Neural crest cell (in vitro differentiated cells): ENCODE results near the gene FAM227B. TPM values are rescaled to one million over a fixed set of nuclear protein-coding genes. Genes with fewer than 3 reads are reported as not detected.
"Not testable (repeated sequence)": the region's sequence is repeated elsewhere in the genome, so short reads cannot be mapped to it uniquely, and the experiment has no call there.

Experiments used
- DNase-seq: peaks from one replicate; pipeline ENCODE4 v3.0.0; 2021; ENCODE audit warnings: low read depth, mixed read lengths, low spot score
- H3K27ac Mint-ChIP-seq: one replicate; pipeline ENCODE4 v1.8.0; 2021; ENCODE audit warnings: mild to moderate bottlenecking, mixed read lengths; ENCODE audit not compliant: unreplicated experiment
- H3K27me3 Mint-ChIP-seq: 2 replicates; pipeline ENCODE4 v1.8.0; 2021; ENCODE audit warnings: low read depth, mild to moderate bottlenecking, mixed read lengths
- H3K36me3 Mint-ChIP-seq: 2 replicates; pipeline ENCODE4 v1.8.0; 2021; ENCODE audit warnings: low read depth, mild to moderate bottlenecking, mixed read lengths
- H3K4me1 Mint-ChIP-seq: 2 replicates; pipeline ENCODE4 v1.8.0; 2021; ENCODE audit warnings: mixed read lengths
- H3K4me3 Mint-ChIP-seq: one replicate; pipeline ENCODE4 v1.8.0; 2021; ENCODE audit warnings: mild to moderate bottlenecking, mixed read lengths
- H3K9me3 Mint-ChIP-seq: 2 replicates; pipeline ENCODE4 v1.8.0; 2021; ENCODE audit warnings: mixed read lengths
- CTCF ChIP-seq: fragments of 200-600 bp; sonication (generic); conservative IDR thresholded peaks from 2 replicates; pipeline ENCODE4 v1.5.0; 2021; ENCODE audit warnings: antibody characterized with exemption, mild to moderate bottlenecking
- total RNA-seq: library from RNA; stranded (reverse); gene quantifications from 2 replicates; pipeline ENCODE4 v1.2.1, GENCODE V29; 2021

The FAM227B gene
- total RNA-seq, 1 donor from 2014 or later, result 9.0 TPM

GRCh38 chr15:49528289-49528688 is 92.3 kb downstream of the FAM227B start:
- TF ChIP-seq CTCF, result no peak
- Mint-ChIP-seq H3K36me3 (peaks cover 5% of the 10 kb centered on the region), H3K4me1 (no peaks in the 10 kb centered on the region), H3K9me3 (peaks cover 11% of the 10 kb centered on the region), H3K4me3 (no peak overlapping the region), H3K27me3 (no peaks in the 10 kb centered on the region), H3K27ac (no peak overlapping the region)
- no peak for DNase-seq

GRCh38 chr15:49521802-49522201 is 98.8 kb downstream of the FAM227B start:
- H3K36me3 Mint-ChIP-seq, result peaks cover 6% of the 10 kb centered on the region

GRCh38 chr15:49512739-49513138 is 107.9 kb downstream of the FAM227B start:
- H3K27me3 Mint-ChIP-seq, H3K36me3 Mint-ChIP-seq, H3K4me3 Mint-ChIP-seq, H3K27ac Mint-ChIP-seq, DNase-seq, H3K9me3 Mint-ChIP-seq, H3K4me1 Mint-ChIP-seq: not testable (repeated sequence)

More at GRCh38 chr15:49521802-49522201, 98.8 kb downstream of the FAM227B start:
- Mint-ChIP-seq H3K27ac (no peak overlapping the region), H3K4me3 (no peak overlapping the region), H3K9me3 (peaks cover 13% of the 10 kb centered on the region), H3K27me3 (no peaks in the 10 kb centered on the region), H3K4me1 (no peaks in the 10 kb centered on the region)
- DNase-seq, result no peak
- TF ChIP-seq CTCF, result no peak

GRCh38 chr15:49507261-49507660 is 113.4 kb downstream of the FAM227B start:
- Mint-ChIP-seq H3K4me3 (no peak overlapping the region), H3K27ac (no peak overlapping the region), H3K36me3 (peaks cover 6% of the 10 kb centered on the region), H3K9me3 (peaks cover 8% of the 10 kb centered on the region), H3K27me3 (no peaks in the 10 kb centered on the region), H3K4me1 (no peaks in the 10 kb centered on the region)
- no peak for DNase-seq
- TF ChIP-seq CTCF, result no peak

- no peaks in the 10 kb centered on the region for H3K4me1 Mint-ChIP-seq
- H3K27ac Mint-ChIP-seq, result no peak overlapping the region
- H3K36me3 Mint-ChIP-seq, result peaks cover 7% of the 10 kb centered on the region
- H3K4me3 Mint-ChIP-seq, result no peak overlapping the region
- H3K9me3 Mint-ChIP-seq, result peaks cover 9% of the 10 kb centered on the region
- DNase-seq, result no peak
- H3K27me3 Mint-ChIP-seq, result no peaks in the 10 kb centered on the region
- TF ChIP-seq CTCF, result no peak
Measured at GRCh38 chr15:49506341-49506740, 114.3 kb downstream of the FAM227B start.

GRCh38 chr15:49501586-49501985 is 119.0 kb downstream of the FAM227B start:
- H3K4me1 Mint-ChIP-seq, result no peaks in the 10 kb centered on the region
- H3K9me3 Mint-ChIP-seq, result peaks cover 15% of the 10 kb centered on the region
- H3K27ac Mint-ChIP-seq, result no peak overlapping the region
- peaks cover 9% of the 10 kb centered on the region for H3K36me3 Mint-ChIP-seq
- no peaks in the 10 kb centered on the region for H3K27me3 Mint-ChIP-seq
- no peak overlapping the region for H3K4me3 Mint-ChIP-seq
- no peak for DNase-seq
- no peak for TF ChIP-seq CTCF
